NCI-H2227 treated with DMSO at 0.1 percent for 48 hours (cell line): ENCODE measurements around the gene ZBTB46.

Experiments used
- DNase-seq: peaks from one replicate; lab custom pipeline; 2025; lab: John Stamatoyannopoulos, UW

ZBTB46 gene

DNA sequence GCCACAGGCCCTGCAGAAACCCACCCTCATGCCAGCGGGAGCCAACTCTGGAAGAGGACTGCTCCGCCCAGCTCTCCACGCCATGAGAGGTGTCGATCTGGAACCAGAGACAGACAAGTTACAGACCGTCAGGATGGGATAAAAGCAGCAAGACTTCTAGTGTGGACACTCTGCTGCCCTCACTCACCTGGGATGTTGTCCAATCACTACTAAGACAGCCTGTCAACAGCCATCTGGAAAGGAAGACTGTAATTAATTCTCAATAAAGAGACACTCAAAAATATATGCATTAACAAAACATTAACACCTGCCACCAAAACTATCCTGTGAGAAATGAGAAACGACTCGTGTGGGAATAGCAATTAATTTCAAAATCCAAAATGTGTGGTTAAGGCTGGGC, 63.2 kb downstream of the ZBTB46 start:
- DNase-seq, result no peak

DNA sequence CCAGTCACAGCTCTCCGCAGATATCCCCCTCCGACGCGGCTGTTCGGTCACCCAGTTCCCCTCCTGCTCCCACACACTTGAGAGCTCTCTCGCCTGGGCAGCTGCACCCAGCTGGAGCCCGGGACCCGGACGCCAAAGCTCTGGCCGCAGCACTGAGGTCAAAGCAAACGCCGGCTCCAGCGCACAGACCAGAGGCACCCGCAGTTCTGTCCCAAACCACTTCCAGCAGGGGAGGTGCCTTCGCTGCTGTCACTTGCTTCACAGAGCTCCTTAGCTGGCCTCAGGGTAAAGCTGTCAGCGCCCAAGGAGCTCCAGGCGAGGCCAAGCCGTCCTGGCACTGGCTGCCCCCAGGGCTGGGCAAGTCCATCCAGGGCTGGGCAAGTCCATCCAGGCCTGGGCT, 63.6 kb downstream of the ZBTB46 start:
- DNase-seq, result no peak

DNA sequence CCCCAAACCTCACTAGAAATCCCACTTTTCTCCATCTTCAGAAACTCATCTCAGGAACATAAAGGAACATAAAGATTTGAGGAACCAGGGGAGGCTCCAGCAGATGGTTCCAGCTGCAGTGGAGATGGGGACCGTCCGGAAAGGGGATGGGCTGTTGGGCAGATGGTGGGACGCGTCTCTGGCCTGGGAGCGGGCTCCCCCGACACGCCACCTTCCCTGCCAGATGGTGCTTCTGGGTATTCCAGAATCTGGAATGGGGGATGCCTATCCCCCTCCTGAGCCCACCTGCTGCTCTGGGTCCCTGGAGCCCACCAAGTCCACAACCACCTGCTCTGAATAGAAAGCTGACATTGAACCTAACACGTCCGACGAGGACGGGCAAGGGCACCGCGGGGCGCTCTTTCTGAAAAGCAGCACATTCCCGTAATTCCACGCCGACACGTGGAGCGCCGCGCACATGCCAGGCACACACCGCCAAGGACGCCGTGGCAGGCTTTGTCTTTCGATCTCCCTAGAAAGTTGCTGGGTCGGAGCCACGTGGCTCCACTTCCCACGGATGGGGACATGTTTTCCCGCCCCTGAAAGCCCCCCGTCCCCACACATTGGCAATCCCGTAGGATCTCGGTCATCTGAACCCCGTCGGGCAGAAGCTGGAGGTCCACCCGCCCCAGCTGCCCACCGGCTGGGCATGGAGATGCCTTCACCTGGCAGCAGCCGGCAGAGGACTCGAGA, 64.2 kb downstream of the ZBTB46 start:
- DNase-seq, result no peak

DNA sequence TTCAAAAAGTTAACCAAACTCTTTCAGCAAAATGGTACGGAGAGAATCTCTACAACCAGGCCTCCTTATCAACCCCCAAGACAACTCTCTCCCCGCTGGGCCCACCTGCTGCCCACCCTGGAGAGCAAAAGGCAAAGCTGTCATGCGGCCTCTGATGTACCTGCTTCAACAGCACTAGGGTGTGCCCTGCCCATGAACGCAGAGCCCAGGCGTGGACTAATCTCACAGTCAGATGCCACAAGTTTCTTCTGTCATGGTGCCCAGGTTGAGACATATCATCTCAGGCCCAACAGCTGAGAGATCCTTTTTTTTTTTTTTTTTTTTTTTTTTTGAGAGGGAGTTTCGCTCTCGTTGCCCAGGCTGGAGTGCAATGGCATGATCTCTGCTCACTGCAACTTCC, 65.2 kb downstream of the ZBTB46 start:
- no peak for DNase-seq

DNA sequence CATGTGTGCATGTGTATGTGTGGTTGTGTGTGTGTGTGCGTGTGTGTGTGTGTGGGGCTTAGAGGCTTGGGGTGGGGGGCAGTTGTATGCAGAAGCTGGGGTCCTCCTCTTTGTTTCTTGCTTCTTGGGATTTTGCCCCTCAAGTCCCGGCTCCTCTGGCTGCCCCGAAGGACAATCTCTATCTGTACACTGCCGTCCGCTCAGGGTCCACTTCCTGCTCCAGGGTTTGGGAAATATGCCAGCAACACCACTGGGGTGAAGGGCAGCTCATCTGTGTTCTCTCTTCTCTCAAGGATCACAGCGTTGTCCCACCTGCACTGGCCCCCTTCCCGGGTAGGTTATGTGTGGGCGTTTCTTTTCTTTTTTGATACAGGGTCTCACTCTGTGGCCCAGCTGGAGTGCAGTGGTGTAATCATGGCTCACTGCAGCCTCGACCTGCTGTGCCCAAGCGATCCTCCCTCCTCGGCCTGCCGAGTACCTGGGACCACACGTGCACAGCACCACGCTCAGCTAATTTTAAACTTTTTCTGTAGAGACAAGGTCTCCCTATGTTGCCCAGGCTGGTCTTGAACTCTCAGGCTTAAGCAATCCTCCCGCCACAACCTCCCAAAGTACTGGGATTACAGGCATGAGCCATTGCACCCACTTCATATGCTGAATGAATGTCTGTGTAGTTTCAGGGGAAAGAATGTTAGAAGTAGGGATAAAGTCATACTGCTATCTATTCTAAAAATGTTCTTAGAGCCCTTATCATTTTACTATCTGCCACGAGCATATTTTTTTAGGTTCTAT, 65.8 kb downstream of the ZBTB46 start:
- no peak for DNase-seq

DNA sequence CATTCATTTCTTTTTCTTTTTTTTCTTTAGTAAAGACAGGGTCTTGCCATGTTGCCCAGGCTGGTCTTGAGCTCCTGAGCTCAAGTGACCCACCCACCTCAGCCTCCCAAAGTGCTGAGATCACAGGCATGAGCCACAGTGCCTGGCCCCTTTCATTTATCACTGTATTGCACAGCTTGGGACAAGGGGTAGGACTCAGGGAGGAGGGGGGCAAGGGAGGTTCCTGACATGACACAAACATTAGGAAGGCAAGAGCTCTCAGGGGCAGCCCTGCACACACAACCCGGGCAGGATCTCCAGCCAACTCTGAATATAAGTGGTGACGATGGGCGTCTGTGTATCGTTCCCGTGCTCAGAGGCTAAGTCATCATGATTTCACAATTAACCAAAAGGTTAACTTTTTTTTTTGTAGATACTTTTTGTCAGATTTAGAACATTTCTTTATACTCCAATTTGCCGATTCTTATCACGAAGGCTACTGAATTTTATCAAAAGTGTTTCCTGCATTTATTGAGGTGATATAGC, 71.6 kb downstream of the ZBTB46 start:
- no peak for DNase-seq

DNA sequence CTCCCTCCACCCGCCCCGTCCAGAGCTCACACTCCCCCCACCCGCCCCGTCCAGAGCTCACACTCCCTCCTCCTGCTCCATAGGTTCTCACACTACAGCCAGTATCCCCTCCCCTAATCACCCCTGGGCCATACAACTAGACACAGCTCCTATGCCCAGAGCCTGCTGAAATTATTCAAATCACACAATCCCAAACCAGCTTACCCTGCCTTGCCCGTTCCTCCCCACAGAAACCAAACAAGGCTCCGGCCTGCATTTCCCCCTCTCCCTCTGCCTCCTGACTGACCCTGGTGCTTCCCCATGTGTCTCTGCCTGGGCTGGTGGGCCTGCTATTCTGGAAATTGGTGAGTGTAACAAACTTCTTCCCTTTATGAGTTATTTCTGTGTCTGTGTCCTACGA, 72.9 kb downstream of the ZBTB46 start:
- no peak for DNase-seq

DNA sequence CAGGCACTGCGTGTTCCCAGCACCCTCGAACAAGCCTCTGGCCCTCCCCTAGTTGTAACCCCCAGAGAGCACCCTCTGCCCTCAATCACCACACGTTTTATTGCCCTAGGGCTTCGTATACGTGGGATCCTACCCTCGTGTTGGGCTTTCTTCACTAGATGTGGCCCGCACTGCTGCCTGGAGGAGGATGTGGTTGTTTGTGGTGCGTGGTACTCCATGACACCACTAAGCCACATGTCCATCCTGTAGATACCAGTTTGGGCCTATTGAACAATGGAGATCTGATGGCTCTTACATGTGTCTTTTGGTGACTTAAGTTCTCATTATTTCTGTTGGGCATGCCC, 74.4 kb downstream of the ZBTB46 start:
- DNase-seq, result no peak

DNA sequence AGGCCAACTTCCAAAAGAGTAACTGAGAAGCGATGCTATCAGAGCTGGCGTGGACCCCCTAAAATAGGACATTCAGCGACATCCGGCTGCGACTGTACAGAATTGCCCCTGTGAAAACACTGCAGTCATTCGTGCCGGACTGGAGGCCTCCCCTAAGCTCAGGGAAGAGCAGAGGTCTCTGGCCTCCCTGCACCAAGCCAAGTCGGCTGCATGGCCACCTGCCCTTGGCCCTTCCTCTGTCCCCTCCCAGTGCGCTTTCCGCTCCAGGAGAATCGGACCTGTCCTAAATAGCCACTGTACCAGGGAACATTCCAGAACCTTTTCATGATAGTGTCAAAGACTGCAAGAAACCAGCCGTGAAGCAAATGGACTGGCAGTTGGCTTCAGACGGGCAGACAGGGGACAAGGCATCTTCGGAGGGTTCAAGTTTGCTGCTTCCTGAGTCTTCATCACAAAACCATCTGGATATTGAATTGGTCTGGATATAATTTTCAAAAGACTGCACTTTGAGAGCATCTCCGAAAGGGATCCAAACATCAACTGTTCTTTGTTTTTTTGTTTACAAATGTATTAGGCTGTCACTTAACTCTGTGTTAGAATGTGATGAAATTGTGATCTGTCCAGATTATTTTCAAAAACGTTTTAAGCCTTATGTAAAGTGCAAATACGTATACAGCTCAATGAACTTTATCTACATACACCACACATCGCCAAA, 75.0 kb downstream of the ZBTB46 start:
- no peak for DNase-seq

DNA sequence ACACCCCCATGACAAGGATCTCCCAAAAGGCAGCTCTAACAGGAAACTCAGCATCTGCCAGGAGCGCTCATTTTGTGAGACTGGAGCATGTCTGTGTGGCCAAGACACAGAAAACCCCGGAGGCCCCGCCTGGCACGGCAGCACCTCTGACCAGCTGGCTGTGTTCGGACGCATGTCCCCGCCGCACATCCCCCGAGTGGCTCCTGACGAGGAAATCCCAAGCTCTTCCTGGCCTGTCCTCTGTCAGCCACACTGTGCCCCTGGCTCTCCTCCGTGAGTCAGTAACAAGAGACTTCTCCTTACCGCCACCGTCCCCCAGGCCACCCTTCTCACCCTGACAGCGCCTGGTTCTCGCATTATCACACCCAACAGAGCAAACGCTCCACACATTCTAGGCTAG, 77.1 kb downstream of the ZBTB46 start:
- DNase-seq, result no peak

DNA sequence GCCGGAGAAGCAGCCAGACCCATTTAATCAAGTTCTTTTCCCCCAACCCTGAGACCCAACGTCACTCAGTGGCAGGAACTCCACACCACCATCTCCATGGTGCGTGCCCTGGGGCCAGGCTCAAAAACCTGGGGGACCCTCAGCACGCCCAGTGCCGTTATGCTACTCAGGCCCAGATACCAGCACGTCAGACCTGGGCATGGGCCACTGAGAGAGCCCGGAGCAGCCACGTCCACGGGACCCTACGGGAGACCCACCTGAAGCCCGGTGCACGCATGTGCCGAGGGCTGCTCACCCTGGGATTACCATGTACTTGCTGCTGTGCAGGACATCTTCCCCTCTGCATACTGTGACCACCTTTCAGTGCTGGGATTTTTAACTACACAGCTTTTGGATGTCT, 77.7 kb downstream of the ZBTB46 start:
- DNase-seq, result no peak

DNA sequence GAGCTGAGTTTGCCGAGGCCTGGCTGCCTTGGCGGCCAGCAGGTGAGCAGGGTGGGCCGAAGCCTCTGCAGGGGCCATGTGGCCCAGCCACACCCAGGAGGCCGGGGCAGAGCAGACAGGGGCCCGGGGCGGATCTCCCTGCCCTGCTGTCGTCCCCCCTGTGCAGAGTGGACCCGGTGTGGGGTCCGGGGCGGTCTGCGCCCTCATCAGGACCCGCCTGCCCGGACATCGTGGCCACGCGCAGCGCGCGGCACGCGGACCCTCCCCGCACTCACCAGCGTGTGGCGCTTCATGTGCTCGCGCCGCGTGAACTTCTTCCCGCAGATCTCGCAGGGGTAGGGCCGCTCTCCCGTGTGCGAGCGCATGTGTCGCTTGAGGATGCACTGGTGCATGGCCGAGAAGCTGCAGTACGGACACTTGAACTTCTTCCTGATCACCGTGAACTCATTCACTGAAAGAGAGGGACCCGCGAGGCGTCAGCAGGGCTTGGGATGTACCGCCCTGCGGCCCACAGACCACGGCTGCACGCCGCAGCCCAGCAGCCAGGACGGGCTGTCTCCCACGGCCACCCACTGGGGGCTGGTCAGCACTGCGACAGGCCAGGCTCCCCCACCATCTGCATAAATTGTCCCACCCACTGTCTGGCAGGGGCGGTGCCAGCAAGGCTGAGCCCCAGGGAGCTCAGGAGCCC, 78.5 kb downstream of the ZBTB46 start:
- no peak for DNase-seq

DNA sequence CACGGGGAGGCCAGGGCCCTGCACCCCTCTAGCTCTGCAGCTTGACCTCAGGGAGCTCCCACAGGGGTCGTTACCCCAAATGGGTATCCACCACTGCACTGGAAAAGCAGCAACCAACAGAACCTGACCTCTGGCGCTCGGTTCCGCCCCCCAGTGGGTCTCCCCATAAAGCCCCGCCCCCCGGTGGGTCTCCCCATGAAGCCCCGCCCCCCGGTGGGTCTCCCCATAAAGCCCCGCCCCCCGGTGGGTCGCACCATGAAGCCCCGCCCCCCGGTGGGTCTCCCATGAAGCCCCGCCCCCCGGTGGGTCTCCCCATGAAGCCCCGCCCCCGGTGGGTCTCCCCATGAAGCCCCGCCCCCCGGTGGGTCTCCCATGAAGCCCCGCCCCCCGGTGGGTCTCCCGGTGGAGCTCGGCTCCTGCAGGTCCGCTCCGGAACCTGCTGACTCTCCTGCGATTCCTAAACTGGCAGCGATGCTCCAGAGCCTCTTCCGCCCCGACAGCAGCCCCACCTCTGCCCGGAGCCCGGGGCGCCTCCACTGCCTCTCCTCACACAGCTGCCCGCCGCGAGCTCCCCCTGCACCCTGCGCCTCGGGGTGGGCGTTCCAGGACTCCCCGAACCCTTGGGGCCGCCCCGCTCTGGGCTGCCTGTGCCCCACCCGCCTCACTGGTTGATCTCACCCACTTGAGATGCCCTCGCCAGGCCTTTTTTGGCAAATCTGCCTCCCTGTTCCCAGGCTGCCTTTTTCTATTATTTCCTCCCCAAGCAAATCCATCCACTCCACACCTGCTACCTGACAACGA, 79.4 kb downstream of the ZBTB46 start:
- no peak for DNase-seq

DNA sequence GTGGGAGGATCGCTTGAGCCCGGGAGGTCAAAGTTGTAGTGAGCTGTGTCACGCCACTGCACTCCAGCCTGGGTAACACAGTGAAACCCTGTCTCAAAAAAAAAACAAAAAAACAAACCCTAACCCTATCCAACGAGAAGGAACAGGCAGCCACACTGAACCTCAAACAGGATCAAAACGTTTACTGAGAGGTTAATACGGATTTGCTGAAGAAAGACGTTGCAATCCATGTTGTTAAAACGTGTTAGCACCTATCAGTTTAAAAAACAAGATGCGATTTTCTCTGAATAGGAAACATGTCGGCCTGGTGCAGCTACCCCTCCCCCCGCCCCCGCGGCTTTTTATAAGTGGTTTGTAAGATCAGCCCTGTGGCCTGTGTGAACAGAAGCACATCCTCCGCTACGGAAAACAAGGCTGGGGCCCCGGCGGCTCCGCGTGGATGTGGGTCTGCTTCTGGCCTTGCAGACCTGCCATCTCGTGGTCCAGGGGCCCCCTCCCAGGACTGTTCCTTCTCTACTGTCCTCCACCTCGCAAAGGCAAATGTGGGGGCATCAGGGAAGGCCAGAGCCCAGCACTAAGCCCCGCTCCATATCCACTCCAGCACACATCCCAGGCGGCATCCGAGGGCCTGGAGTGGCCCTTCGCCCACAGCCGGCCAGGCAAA, 80.1 kb downstream of the ZBTB46 start:
- DNase-seq, result peak; percentile 52

DNA sequence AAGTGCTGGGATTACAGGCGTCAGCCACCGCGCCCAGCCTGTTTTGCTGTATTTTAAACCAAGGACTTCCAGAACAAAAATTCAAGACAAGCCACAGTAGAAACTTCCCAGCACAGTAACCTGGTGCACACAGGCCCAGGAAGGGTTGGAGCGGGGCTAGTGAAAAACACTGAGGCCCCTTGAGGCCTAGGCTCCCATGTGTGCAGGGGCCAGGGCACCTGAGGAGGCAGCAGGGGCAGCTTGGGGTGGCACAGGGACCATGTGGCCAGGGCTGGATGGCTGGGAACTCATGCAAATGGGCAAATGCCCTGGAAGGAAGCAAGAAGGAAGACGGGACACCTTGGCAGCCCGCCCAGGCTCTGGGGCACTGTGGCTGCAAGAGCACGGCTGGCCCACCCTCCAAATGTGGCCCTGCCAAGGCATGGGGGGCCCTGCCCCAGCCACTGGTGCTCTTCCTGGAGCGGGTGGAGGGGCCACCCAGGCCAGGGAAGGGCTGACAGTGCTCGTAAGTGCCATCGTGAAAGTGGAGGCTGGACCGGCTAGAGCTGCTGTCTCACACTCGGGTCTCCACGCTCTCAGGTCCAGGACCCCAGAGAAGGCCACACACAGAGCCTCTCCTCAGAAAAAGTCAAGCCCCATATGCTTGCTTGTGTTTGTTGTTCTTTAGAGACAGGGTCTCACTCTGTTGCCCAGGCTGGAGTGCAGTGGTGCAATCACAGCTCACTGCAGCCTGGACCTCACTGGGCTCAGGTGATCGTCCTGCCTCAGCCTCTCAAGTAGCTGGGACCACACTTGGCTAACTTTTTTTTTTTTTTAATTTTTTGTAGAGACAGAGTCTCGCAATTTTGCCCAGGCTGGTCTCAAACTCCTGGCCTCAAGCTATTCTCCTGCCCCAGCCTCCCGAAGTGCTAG, 81.2 kb downstream of the ZBTB46 start:
- no peak for DNase-seq

DNA sequence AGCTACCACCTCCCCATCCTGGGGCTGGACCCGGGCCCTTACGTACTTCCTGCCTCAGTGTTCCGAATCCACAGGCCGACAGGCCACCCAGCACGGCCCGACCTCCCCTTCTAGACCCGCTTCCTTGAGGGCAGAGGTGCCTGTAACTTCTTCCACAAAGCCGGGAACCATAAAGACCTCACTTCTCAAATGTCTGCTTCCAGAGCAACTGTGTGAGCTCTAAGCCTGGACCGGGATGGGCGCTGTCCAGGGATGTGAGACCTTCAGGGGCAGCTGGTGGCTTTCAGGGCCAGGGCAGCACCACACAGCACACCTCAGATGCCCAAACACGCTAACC, 82.2 kb downstream of the ZBTB46 start:
- DNase-seq, result no peak

DNA sequence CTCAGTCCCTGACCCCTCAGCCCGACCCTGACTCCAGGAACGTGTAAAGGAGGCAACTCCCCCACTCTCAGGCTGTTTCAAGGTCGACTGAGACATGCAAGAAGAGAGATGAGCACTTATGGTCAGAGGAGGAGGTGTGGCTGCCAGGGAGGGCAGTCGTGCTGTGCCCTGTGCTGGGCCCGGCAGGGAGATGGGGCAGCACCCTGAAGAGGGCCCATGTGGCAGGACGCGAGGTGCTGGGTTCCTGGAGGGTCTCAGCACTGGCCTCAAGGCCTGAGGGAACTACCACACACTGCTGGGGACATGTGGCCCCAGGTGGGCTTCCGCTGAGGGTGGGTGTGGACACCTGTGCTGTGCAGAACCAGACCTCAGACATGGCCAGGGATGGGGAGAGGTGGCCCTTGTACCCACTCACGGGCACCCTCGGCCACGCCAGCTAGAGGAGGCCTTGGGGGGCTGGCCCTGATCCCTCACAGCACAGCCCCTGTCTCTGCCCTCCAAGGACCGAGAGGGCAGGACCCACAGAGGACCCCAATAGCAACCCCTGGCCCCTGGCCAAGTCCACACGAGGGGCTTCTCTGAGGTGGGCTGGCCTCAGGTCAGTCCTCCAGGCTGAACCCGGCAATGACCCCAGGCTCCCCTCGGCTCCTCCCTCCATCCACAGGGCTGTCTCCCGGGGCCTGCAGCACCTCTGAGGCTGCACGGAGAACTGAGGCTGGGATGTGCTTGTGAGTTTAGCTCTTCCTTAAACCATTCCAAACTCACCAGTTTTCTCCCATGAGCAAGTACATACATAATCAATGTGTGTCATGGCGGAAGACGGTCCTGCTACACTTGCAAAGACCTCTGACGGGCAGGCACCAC, 82.8 kb downstream of the ZBTB46 start:
- no peak for DNase-seq

DNA sequence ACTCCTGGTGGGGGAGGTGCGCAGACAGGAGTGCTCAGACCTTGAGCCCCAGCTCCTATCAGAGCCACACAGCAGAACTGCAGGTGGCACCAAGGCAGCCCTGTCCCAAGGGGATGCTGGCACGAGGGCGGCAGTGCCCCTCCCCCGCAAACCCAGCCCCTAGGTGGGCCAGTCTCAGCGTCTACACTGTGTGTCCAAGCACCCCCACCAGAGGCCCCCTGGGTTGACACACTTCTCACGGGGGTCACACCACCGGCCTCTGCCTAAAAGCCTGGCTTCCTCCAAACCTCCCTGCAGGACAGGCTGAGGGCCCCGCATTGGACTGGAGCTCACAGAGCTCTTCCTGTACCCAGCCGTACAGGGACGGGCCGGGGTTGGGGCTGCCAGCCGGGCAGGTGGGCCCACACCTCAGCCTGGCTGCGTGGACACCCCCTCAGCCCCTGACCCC, 83.4 kb downstream of the ZBTB46 start:
- no peak for DNase-seq

DNA sequence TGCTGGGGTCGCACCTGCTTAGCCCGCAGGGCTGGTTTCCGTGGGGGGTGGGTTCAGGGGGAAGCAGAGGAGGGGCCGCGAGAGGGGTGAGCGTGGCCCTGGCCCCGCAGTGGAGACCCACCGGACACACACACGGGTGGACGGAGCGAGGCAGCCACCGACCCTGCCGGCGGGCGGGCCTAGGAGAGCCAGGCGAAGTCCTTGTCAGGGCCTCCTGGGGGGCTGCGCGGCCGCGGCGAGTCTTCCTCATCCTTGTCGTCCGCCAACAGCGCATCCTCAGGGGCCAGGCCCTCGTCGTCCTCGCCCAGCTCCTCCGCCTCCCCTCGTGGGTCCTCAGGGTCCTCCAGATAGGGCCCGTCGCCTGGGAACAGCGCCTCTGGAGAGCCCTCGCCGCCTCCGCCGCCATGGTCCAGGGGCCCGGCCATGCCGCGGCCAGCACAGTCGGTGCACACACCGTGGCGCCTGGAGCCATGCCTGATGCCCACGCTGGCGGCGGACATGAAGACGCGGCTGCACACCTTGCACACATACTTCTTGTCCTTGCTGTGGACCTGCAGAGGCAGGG, 84.2 kb downstream of the ZBTB46 start:
- DNase-seq, result no peak
